Fibroblast of lung (primary cell): Measurements from ENCODE around the gene MELTF. TPM values are rescaled to one million over a fixed set of nuclear protein-coding genes. Genes with fewer than 3 reads are reported as not detected.

Source experiments
- DNase-seq, 2 donors: peaks; one replicate each; pipeline versions ENCODE4 v3.0.0 to v3.0.0-alpha.2; 2010; ENCODE audit warnings: low read depth in 2 of 2
- H2AFZ ChIP-seq: 2 replicates; pipeline ENCODE4 v1.5.1; 2012; ENCODE audit warnings: low read length, control low read depth, inconsistent platforms
- H3K27ac ChIP-seq: 2 replicates; pipeline ENCODE4 v1.5.1; 2011; ENCODE audit warnings: low read length, control low read depth; ENCODE audit not compliant: insufficient read depth
- H3K27me3 ChIP-seq: 2 replicates; pipeline ENCODE4 v1.5.1; 2011; ENCODE audit warnings: mild to moderate bottlenecking, low read length; ENCODE audit not compliant: control insufficient read depth, insufficient read depth
- H3K36me3 ChIP-seq: 2 replicates; pipeline ENCODE4 v1.5.1; 2011; ENCODE audit warnings: low read length; ENCODE audit not compliant: control insufficient read depth, insufficient read depth
- H3K4me1 ChIP-seq: 2 replicates; pipeline ENCODE4 v1.5.1; 2011; ENCODE audit warnings: low read length; ENCODE audit not compliant: control insufficient read depth, insufficient read depth; ENCODE audit errors: extremely low read depth
- H3K4me2 ChIP-seq: 2 replicates; pipeline ENCODE4 v1.5.1; 2011; ENCODE audit warnings: low read length, control low read depth; ENCODE audit not compliant: insufficient read depth; ENCODE audit errors: extremely low read depth
- H3K4me3 ChIP-seq, 4 experiments: fragments of 200-600 bp in 1 of 4; sonication (generic) in 1 of 4; replicated peaks in 1 of 4; 2 replicates each; pipeline ENCODE4 v1.5.1; 2011 to 2016; ENCODE audit warnings: low read length in 4 of 4, low read depth in 3 of 4, mild to moderate bottlenecking in 3 of 4, control low read depth in 2 of 4, inconsistent platforms in 1 of 4, mixed read lengths in 1 of 4; ENCODE audit not compliant: insufficient read depth in 1 of 4; ENCODE audit errors: control extremely low read depth in 1 of 4
- H3K79me2 ChIP-seq: 2 replicates; pipeline ENCODE4 v1.5.1; 2012; ENCODE audit warnings: mild to moderate bottlenecking, low read length, inconsistent platforms; ENCODE audit not compliant: control insufficient read depth, insufficient read depth
- H3K9ac ChIP-seq: 2 replicates; pipeline ENCODE4 v1.5.1; 2011; ENCODE audit warnings: mild to moderate bottlenecking, low read length, control low read depth; ENCODE audit not compliant: insufficient read depth
- H3K9me3 ChIP-seq: 2 replicates; pipeline ENCODE4 v1.5.1; 2012; ENCODE audit warnings: low read depth, low read length; ENCODE audit not compliant: control insufficient read depth, insufficient read depth
- H4K20me1 ChIP-seq: 2 replicates; pipeline ENCODE4 v1.5.1; 2011; ENCODE audit warnings: low read length; ENCODE audit not compliant: control insufficient read depth, insufficient read depth; ENCODE audit errors: extremely low read depth
- CTCF ChIP-seq, 2 donors: IDR thresholded peaks in 1 of 2; conservative IDR thresholded peaks in 1 of 2; 1 replicate in 1 of 2; 2 replicates in 1 of 2; pipeline ENCODE4 v1.5.1; 2011 to 2012; ENCODE audit warnings: low read length in 2 of 2, control low read depth in 1 of 2, inconsistent platforms in 1 of 2, low read depth in 1 of 2, mild to moderate bottlenecking in 1 of 2
- EZH2 ChIP-seq: IDR thresholded peaks from 2 replicates; pipeline ENCODE4 v1.5.1; 2012; ENCODE audit warnings: low read length, control low read depth, mild to moderate bottlenecking; ENCODE audit errors: missing control alignments
- polyA plus RNA-seq, 2 donors: library from polyadenylated mRNA; depleted of rRNA in 1 of 2; stranded (reverse) in 1 of 2; unstranded in 1 of 2; fragments of >200 nt; gene quantifications; 2 replicates each; pipeline ENCODE4 v1.2.1, GENCODE V29; 2011 to 2012; ENCODE audit warnings: missing spikeins in 1 of 2
- total RNA-seq: library from RNA; depleted of rRNA; stranded (reverse); fragments of >200 nt; gene quantifications from 2 replicates; pipeline ENCODE4 v1.2.1, GENCODE V29; 2014

Gene MELTF
- total and polyA plus RNA-seq, 2 donors (not counting 1 experiment from before 2014, with no cell fraction given), result 2.7 to 5.0 TPM

GRCh38 chr3:196996454-196997265, 33.0 kb downstream of the MELTF start:
- no peaks in the 10 kb centered on the region for H4K20me1 ChIP-seq
- no peak for DNase-seq
- no peak for TF ChIP-seq CTCF (conservative IDR thresholded peaks at IDR 0.05 in 1 of 2, IDR thresholded peaks at IDR 0.05 in 1 of 2; ENCODE audit: low read depth in 1 of 2, low read length in 2 of 2)
- no peak for TF ChIP-seq EZH2

GRCh38 chr3:196995646-196996355, 33.8 kb downstream of the MELTF start:
- H2AFZ ChIP-seq, result no peak overlapping the region
- H3K4me1 ChIP-seq, result no peaks in the 10 kb centered on the region
- no peak for TF ChIP-seq EZH2
- no peak for TF ChIP-seq CTCF (conservative IDR thresholded peaks at IDR 0.05 in 1 of 2, IDR thresholded peaks at IDR 0.05 in 1 of 2; ENCODE audit: low read depth in 1 of 2, low read length in 2 of 2)
- no peak overlapping the region for H3K4me3 ChIP-seq
- H3K27me3 ChIP-seq, result peaks cover 2% of the 10 kb centered on the region
- H4K20me1 ChIP-seq, result no peaks in the 10 kb centered on the region
- H3K4me2 ChIP-seq, result no peak overlapping the region
- H3K36me3 ChIP-seq, result no peaks in the 10 kb centered on the region
- DNase-seq, result no peak
- H3K9ac ChIP-seq, result no peak overlapping the region
- no peaks in the 10 kb centered on the region for H3K9me3 ChIP-seq
- no peak overlapping the region for H3K27ac ChIP-seq
- no peaks in the 10 kb centered on the region for H3K79me2 ChIP-seq

More at GRCh38 chr3:196996454-196997265, 33.0 kb downstream of the MELTF start:
- no peak overlapping the region for H3K4me2 ChIP-seq
- H3K4me1 ChIP-seq, result no peaks in the 10 kb centered on the region
- H3K27me3 ChIP-seq, result peaks cover 2% of the 10 kb centered on the region
- no peak overlapping the region for H3K27ac ChIP-seq
- no peak overlapping the region for H3K4me3 ChIP-seq
- no peaks in the 10 kb centered on the region for H3K79me2 ChIP-seq
- H3K9ac ChIP-seq, result no peak overlapping the region
- H3K9me3 ChIP-seq, result no peaks in the 10 kb centered on the region
- H3K36me3 ChIP-seq, result no peaks in the 10 kb centered on the region
- no peak overlapping the region for H2AFZ ChIP-seq

- peaks cover 2% of the 10 kb centered on the region for H3K27me3 ChIP-seq
- no peak overlapping the region for H3K27ac ChIP-seq
- no peaks in the 10 kb centered on the region for H4K20me1 ChIP-seq
- DNase-seq, result no peak
- H3K9me3 ChIP-seq, result no peaks in the 10 kb centered on the region
- no peaks in the 10 kb centered on the region for H3K36me3 ChIP-seq
- no peaks in the 10 kb centered on the region for H3K4me1 ChIP-seq
- no peak overlapping the region for H3K4me2 ChIP-seq
- TF ChIP-seq CTCF (conservative IDR thresholded peaks at IDR 0.05 in 1 of 2, IDR thresholded peaks at IDR 0.05 in 1 of 2; ENCODE audit: low read depth in 1 of 2, low read length in 2 of 2), result no peak
- no peak for TF ChIP-seq EZH2
- no peak overlapping the region for H2AFZ ChIP-seq
- H3K4me3 ChIP-seq, result no peak overlapping the region
- no peaks in the 10 kb centered on the region for H3K79me2 ChIP-seq
- H3K9ac ChIP-seq, result no peak overlapping the region
These were observed 34.6 kb downstream of the MELTF start for GRCh38 chr3:196995027-196995426.
